HepG2 (cell line): ENCODE results near the gene EFNA4. TPM values are rescaled to one million over a fixed set of nuclear protein-coding genes. Genes with fewer than 3 reads are reported as not detected.

ENCODE experiments used
- ATAC-seq: fragments of 200-7000 bp; cut with Tn5 transposase; 3 replicates; pipeline ENCODE4 v1.9.1; 2020; ENCODE audit warnings: mild to moderate bottlenecking, moderate library complexity
- BruUV-seq: library from RNA; stranded (reverse); fragments of 400-500 nt; replicated peaks from 2 replicates; lab custom pipeline; 2021; lab: Mats Ljungman, UMichigan
- CTCF ChIA-PET: fragments of 300-600 bp; formaldehyde crosslinking; extraction: SDS; loops from one replicate; lab custom pipeline; 2021; ENCODE audit warnings: low total read pairs, inconsistent platforms, low intra/inter-chr PET ratio; lab: Yijun Ruan, JAX
- POLR2A ChIA-PET: fragments of 350-600 bp; sonication (Branson Sonifier 250); formaldehyde crosslinking; loops from one replicate; lab custom pipeline; 2020; ENCODE audit warnings: antibody characterized with exemption, inconsistent platforms; lab: Yijun Ruan, JAX
- DNase-seq: peaks from one replicate; pipeline ENCODE4 v3.0.0-alpha.2; 2015; ENCODE audit warnings: low spot score
- FAIRE-seq: peaks from 3 replicates; lab custom pipeline; 2011; peaks lifted over from hg19 to GRCh38; lab: Jason Lieb, UNC
- H2AFZ ChIP-seq: one replicate; pipeline ENCODE4 v1.6.1; 2011; ENCODE audit warnings: low read length, inconsistent platforms
- H3K27ac ChIP-seq: fragments of 300-600 bp; 3 replicates; pipeline ENCODE4 v1.8.0; 2011; ENCODE audit warnings: mixed run types, mild to moderate bottlenecking, mixed read lengths, low read length, inconsistent platforms; ENCODE audit not compliant: insufficient read depth; ENCODE audit errors: extremely low read length
- H3K27me3 ChIP-seq, 2 experiments: fragments of 200-600 bp in 1 of 2; 2 replicates in 1 of 2; 3 replicates in 1 of 2; pipeline versions ENCODE4 v1.6.0 to v1.8.0; 2011; ENCODE audit warnings: low read length in 2 of 2, mild to moderate bottlenecking in 2 of 2, moderate library complexity in 2 of 2, inconsistent platforms in 1 of 2; ENCODE audit not compliant: insufficient read depth in 2 of 2, control insufficient read depth in 1 of 2
- H3K36me3 ChIP-seq, 2 experiments: fragments of 200-600 bp in 1 of 2; replicated peaks in 1 of 2; 2 replicates in 1 of 2; 3 replicates in 1 of 2; pipeline versions ENCODE4 v1.5.1 to v1.8.0; 2011; ENCODE audit warnings: low read length in 2 of 2, inconsistent platforms in 1 of 2; ENCODE audit not compliant: insufficient read depth in 2 of 2, control insufficient read depth in 1 of 2
- H3K4me1 ChIP-seq: 2 replicates; pipeline ENCODE4 v1.5.1; 2012; ENCODE audit warnings: low read length, inconsistent platforms; ENCODE audit not compliant: insufficient read depth
- H3K4me2 ChIP-seq: 2 replicates; pipeline ENCODE4 v1.6.0; 2011; ENCODE audit warnings: low read depth, low read length, inconsistent platforms
- H3K4me3 ChIP-seq, 3 experiments: fragments of 200-600 bp in 1 of 3; sonication (generic), shearing (Covaris generic) in 1 of 3; replicated peaks in 1 of 3; 2 replicates each; pipeline ENCODE4 v1.5.1; 2011 to 2016; ENCODE audit warnings: low read length in 3 of 3, inconsistent platforms in 2 of 3, low read depth in 2 of 3, mild to moderate bottlenecking in 2 of 3, control low read depth in 1 of 3, mixed read lengths in 1 of 3; ENCODE audit not compliant: insufficient read depth in 1 of 3
- H3K79me2 ChIP-seq: one replicate; pipeline ENCODE4 v1.6.1; 2011; ENCODE audit warnings: low read length, inconsistent platforms; ENCODE audit not compliant: insufficient read depth
- H3K9ac ChIP-seq: 2 replicates; pipeline ENCODE4 v1.6.0; 2011; ENCODE audit warnings: mild to moderate bottlenecking, low read depth, low read length, inconsistent platforms; ENCODE audit not compliant: insufficient read depth
- H3K9me3 ChIP-seq: 2 replicates; pipeline ENCODE4 v1.5.1; 2012; ENCODE audit warnings: mild to moderate bottlenecking, low read length
- H4K20me1 ChIP-seq: 2 replicates; pipeline ENCODE4 v1.6.0; 2011; ENCODE audit warnings: inconsistent platforms, mild to moderate bottlenecking, low read length, moderate library complexity; ENCODE audit not compliant: insufficient read depth
- ATRX ChIP-seq: sonication (generic); formaldehyde crosslinking; IDR thresholded peaks from 2 replicates; pipeline ENCODE4 v1.4.0; 2020; ENCODE audit warnings: missing genetic modification reagents, borderline replicate concordance
- GATAD1 ChIP-seq: IDR thresholded peaks from 2 replicates; pipeline ENCODE4 v1.6.1; 2016; ENCODE audit warnings: missing genetic modification reagents, missing compliant biosample characterization
- KMT2B ChIP-seq: IDR thresholded peaks from 2 replicates; pipeline ENCODE4 v1.6.1; 2016; ENCODE audit warnings: missing genetic modification reagents, missing compliant biosample characterization
- SAP130 ChIP-seq: IDR thresholded peaks from 2 replicates; pipeline ENCODE4 v1.6.1; 2016; ENCODE audit warnings: low read depth
- ZFP37 ChIP-seq: sonication (generic); formaldehyde crosslinking; IDR thresholded peaks from 2 replicates; pipeline ENCODE4 v1.4.0; 2020; ENCODE audit warnings: missing genetic modification reagents, borderline replicate concordance
- ZFYVE20 ChIP-seq: sonication (generic); formaldehyde crosslinking; IDR thresholded peaks from 2 replicates; pipeline ENCODE4 v1.8.0; 2023; ENCODE audit warnings: low read depth, mild to moderate bottlenecking, moderate library complexity, missing genetic modification reagents, borderline replicate concordance
- ZNF383 ChIP-seq: sonication (generic); formaldehyde crosslinking; IDR thresholded peaks from 2 replicates; pipeline ENCODE4 v1.4.0; 2020; ENCODE audit warnings: missing genetic modification reagents, mild to moderate bottlenecking, borderline replicate concordance
- ZNF432 ChIP-seq: sonication (generic); formaldehyde crosslinking; IDR thresholded peaks from 2 replicates; pipeline ENCODE4 v1.5.0; 2020; ENCODE audit warnings: missing genetic modification reagents, mild to moderate bottlenecking, borderline replicate concordance
- ZNF451 ChIP-seq: sonication (generic); formaldehyde crosslinking; IDR thresholded peaks from 2 replicates; pipeline ENCODE4 v1.5.0; 2020; ENCODE audit warnings: mild to moderate bottlenecking, missing genetic modification reagents
- ZNF577 ChIP-seq: sonication (generic); formaldehyde crosslinking; IDR thresholded peaks from 2 replicates; pipeline ENCODE4 v1.4.0; 2020; ENCODE audit warnings: mild to moderate bottlenecking, low read depth, missing genetic modification reagents, borderline replicate concordance
- ZNF652 ChIP-seq: IDR thresholded peaks from 2 replicates; pipeline ENCODE4 v1.6.1; 2016; ENCODE audit warnings: low read depth, borderline replicate concordance
- ZNF839 ChIP-seq: sonication (generic); formaldehyde crosslinking; IDR thresholded peaks from 2 replicates; pipeline ENCODE4 v1.4.0; 2020; ENCODE audit warnings: missing genetic modification reagents, mild to moderate bottlenecking, borderline replicate concordance
- WGBS: methylation state at CpG from one replicate; pipeline ENCODE4 v1.1.6; 2017; ENCODE audit warnings: low lambda C conversion rate; 5-methylcytosine and 5-hydroxymethylcytosine counted together
- in situ Hi-C: cut with HindIII; loops from 2 replicates; pipeline ENCODE4 v1.10.0; 2017; ENCODE audit warnings: low pct_unique_long_range_greater_than_20kb; ENCODE audit not compliant: extremely low pct_ligation_motif_present
- intact Hi-C: fragments of 100-400 bp; cut with micrococcal nuclease; formaldehyde crosslinking; loops from one replicate; pipeline ENCODE4 v1.10.0; 2022; ENCODE audit not compliant: unreplicated experiment
- polyA plus RNA-seq, 8 experiments: library from polyadenylated mRNA; depleted of rRNA in 3 of 8; stranded (reverse) in 7 of 8; unstranded in 1 of 8; fragments of >200 nt; fragmentation: Illumina TruSeq in 4 of 8; extraction: Trizol in 4 of 8; gene quantifications; 2 replicates each; pipeline versions ENCODE4 v1.2.1 to v1.2.3, GENCODE V29; 2011 to 2016; ENCODE audit warnings: low read depth in 4 of 8, missing spikeins in 1 of 8, mixed read lengths in 1 of 8; ENCODE audit not compliant: insufficient read depth in 1 of 8
- total RNA-seq, 5 experiments: library from RNA; depleted of rRNA; stranded (reverse); fragments of >200 nt; fragmentation: Illumina TruSeq; extraction: Trizol; gene quantifications; 2 replicates each; pipeline ENCODE4 v1.2.3, GENCODE V29; 2016; ENCODE audit warnings: low read depth in 1 of 5
- TF ChIP-seq, protein P1 (sequence below): sonication (generic); formaldehyde crosslinking; IDR thresholded peaks from 2 replicates; pipeline ENCODE4 v1.8.0; 2022; ENCODE audit warnings: missing genetic modification reagents, mild to moderate bottlenecking, moderate library complexity, borderline replicate concordance

Gene EFNA4
- total and polyA plus RNA-seq, 2 of the 13 experiments (the other 11 are each of a cell fraction or from before 2014, with no cell fraction given), result 12.0 to 17.2 TPM

- H3K9me3 ChIP-seq, result no peaks in the 10 kb centered on the region
- H3K36me3 ChIP-seq, result peaks cover 3 to 4% of the 10 kb centered on the region in 2 experiments; a peak in 3 of 5 replicates
- POLR2A ChIA-PET, result no interaction called here
- DNase-seq, result no peak
- peaks cover 5 to 57% of the 10 kb centered on the region in 2 experiments for H3K27me3 ChIP-seq
- no peaks in the 10 kb centered on the region for H4K20me1 ChIP-seq
- no peak for TF ChIP-seq ZFP37 (CRISPR knock-in tag)
- peak; percentile 57; the same call in 1 of the 2 replicates for TF ChIP-seq ZNF652 (CRISPR knock-in tag)
- TF ChIP-seq ATRX, result no peak
- TF ChIP-seq ZNF839 (CRISPR knock-in tag), result no peak
- TF ChIP-seq GATAD1 (CRISPR knock-in tag), result no peak
- WGBS, result 32% methylated on average over 7 of the region's 7 CpGs
- H3K4me2 ChIP-seq, result no peak overlapping the region
- intact Hi-C loops, result no loop called here
- no peaks in the 10 kb centered on the region for H3K79me2 ChIP-seq
- no peak overlapping the region for H3K4me3 ChIP-seq
- FAIRE-seq, result no peak
- H3K9ac ChIP-seq, result no peak overlapping the region
- no TSS peak for BruUV-seq
- in situ Hi-C loops, result no loop called here
- CTCF ChIA-PET, result no interaction called here
- no peak for ATAC-seq
- H3K27ac ChIP-seq, result no peak overlapping the region
- H3K4me1 ChIP-seq, result peaks cover 21% of the 10 kb centered on the region
- no peak overlapping the region for H2AFZ ChIP-seq
Measured at GRCh38 chr1:155072531-155073289, 9.2 kb downstream of the EFNA4 start.

DNA sequence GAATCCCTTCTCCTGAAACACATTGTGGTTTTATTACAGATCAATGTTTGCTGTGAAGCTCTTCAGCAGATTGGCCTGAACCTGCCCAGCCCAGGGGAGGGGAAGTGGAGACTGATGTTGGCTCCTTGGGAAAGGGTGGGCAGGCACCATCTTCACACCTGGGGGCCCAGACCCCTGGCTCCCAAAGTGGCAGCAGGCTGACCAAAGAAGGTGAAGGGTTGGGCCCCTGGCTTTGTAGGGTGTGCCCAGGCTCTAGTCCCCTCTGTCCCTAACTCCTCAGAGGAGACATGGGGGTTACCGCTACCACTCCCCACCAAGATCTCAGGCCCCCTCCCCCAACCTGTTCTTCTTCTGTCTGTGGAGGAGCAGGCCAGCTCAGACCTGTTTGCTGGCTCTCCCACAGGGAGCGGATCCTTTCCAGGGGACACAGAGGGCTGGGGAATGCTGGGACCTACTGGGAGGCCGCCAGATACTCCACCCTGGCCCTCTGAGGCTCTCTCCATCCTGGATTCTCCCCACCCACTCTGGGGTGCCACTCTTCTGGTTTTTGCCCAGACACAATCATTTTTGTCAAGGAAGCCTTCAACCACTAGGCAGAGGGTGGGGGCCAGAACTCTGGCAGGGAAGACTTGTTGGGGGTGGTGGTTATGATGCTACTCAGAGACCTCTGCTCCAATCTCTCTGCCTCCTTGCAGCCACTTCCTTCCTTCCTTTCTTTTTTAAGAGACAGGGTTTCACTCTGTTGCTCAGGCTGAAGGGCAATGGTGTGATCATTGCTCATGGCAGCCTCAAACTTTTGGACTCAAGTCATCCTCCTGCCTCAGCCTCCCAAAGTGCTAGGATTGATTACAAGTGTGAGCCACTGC is 10.1 kb downstream of the EFNA4 start:
- Histone ChIP-seq H3K4me3 (no peak overlapping the region), H4K20me1 (no peaks in the 10 kb centered on the region), H3K4me2 (no peak overlapping the region), H2AFZ (no peak overlapping the region), H3K4me1 (peaks cover 30% of the 10 kb centered on the region), H3K36me3 (peaks cover 3 to 4% of the 10 kb centered on the region in 2 experiments; a peak in 3 of 5 replicates), H3K9ac (no peak overlapping the region), H3K9me3 (no peaks in the 10 kb centered on the region), H3K27me3 (peaks cover 8 to 66% of the 10 kb centered on the region in 2 experiments), H3K79me2 (no peaks in the 10 kb centered on the region), H3K27ac (no peak overlapping the region)
- in situ Hi-C loops, result no loop called here
- TF ChIP-seq SAP130 (CRISPR knock-in tag) (no peak), ZNF383 (CRISPR knock-in tag) (no peak), ZNF451 (CRISPR knock-in tag) (no peak), ZFYVE20 (no peak), ZNF432 (CRISPR knock-in tag) (no peak), ZNF577 (CRISPR knock-in tag) (no peak), KMT2B (CRISPR knock-in tag) (no peak)
- TF ChIP-seq, protein P1, sequence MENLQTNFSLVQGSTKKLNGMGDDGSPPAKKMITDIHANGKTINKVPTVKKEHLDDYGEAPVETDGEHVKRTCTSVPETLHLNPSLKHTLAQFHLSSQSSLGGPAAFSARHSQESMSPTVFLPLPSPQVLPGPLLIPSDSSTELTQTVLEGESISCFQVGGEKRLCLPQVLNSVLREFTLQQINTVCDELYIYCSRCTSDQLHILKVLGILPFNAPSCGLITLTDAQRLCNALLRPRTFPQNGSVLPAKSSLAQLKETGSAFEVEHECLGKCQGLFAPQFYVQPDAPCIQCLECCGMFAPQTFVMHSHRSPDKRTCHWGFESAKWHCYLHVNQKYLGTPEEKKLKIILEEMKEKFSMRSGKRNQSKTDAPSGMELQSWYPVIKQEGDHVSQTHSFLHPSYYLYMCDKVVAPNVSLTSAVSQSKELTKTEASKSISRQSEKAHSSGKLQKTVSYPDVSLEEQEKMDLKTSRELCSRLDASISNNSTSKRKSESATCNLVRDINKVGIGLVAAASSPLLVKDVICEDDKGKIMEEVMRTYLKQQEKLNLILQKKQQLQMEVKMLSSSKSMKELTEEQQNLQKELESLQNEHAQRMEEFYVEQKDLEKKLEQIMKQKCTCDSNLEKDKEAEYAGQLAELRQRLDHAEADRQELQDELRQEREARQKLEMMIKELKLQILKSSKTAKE (CRISPR knock-in tag), result no peak
- DNase-seq (no peak), ATAC-seq (no peak), FAIRE-seq (no peak)
- POLR2A ChIA-PET, result no interaction called here
- BruUV-seq, result no TSS peak
- CTCF ChIA-PET, result no interaction called here
- 80% methylated on average over 3 of the region's 3 CpGs for WGBS
- intact Hi-C loops, result no loop called here
